GM12891 (cell line): ENCODE data around the gene HECTD4.

Experiments
- PAX5 ChIP-seq: IDR thresholded peaks from 2 replicates; pipeline ENCODE4 v1.6.1; 2011; ENCODE audit warnings: low read length, moderate library complexity, mild to moderate bottlenecking; ENCODE audit not compliant: insufficient read depth, severe bottlenecking
- POLR2A ChIP-seq: IDR thresholded peaks from 2 replicates; pipeline ENCODE4 v1.6.1; 2011; ENCODE audit warnings: low read depth, low read length, control low read depth
- POLR2AphosphoS5 ChIP-seq: IDR thresholded peaks from 2 replicates; pipeline ENCODE4 v1.6.1; 2011; ENCODE audit warnings: low read depth, low read length, control low read depth
- POU2F2 ChIP-seq: IDR thresholded peaks from 2 replicates; pipeline ENCODE4 v1.6.1; 2011; ENCODE audit warnings: low read depth, mild to moderate bottlenecking, control low read depth, low read length, moderate library complexity
- SPI1 ChIP-seq: IDR thresholded peaks from 2 replicates; pipeline ENCODE4 v1.6.1; 2011; ENCODE audit warnings: low read depth, low read length, control low read depth
- TAF1 ChIP-seq: IDR thresholded peaks from 2 replicates; pipeline ENCODE4 v1.6.1; 2011; ENCODE audit warnings: low read depth, low read length, control low read depth

DNA sequence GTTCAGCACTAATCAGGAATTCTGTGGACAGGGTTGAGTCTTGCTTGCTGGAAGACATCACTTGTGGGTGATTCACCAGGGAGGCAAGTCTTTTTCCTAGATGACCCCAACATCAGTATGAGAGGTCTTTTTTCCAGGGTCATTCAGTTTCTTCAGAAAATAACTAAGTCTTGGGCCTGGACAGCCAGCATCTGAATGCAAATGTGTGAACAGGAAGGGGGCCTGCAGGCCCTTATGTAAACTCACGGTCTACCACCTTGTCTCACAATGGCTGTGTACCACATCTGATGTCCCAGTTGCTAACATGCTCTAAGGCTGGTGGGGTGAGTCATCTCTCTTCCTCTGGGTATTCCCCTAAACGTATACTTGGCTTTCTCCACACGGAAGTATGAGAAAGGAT, 79.2 kb downstream of the HECTD4 start:
- TF ChIP-seq POLR2A (no peak), TAF1 (no peak), POLR2AphosphoS5 (no peak), PAX5 (no peak), SPI1 (0 out of 2 replicates have a peak, but pooled peaks have one; percentile 37), POU2F2 (peak; percentile 96)
